ENCODE results near the gene VASH2.

DNA sequence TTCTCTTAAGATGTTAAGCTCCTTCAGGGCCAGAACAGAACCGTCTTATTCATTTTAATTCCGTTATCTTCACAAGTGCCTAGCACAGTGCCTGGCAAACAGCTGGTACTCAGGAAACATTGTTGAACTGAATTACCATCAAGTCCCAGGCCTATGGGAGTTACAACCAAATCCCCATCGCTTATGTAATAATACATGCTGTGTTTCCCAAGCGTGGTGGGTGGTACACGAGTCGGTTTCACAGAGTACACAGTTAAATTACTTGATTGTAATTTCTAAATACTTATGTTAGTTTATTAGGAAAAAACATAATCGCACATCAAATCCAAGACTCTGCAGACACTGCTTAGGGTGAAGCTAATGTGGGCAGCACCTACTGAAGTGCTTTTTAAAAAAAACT is 64.3 kb downstream of the VASH2 start:
- TF ChIP-seq, protein P1, sequence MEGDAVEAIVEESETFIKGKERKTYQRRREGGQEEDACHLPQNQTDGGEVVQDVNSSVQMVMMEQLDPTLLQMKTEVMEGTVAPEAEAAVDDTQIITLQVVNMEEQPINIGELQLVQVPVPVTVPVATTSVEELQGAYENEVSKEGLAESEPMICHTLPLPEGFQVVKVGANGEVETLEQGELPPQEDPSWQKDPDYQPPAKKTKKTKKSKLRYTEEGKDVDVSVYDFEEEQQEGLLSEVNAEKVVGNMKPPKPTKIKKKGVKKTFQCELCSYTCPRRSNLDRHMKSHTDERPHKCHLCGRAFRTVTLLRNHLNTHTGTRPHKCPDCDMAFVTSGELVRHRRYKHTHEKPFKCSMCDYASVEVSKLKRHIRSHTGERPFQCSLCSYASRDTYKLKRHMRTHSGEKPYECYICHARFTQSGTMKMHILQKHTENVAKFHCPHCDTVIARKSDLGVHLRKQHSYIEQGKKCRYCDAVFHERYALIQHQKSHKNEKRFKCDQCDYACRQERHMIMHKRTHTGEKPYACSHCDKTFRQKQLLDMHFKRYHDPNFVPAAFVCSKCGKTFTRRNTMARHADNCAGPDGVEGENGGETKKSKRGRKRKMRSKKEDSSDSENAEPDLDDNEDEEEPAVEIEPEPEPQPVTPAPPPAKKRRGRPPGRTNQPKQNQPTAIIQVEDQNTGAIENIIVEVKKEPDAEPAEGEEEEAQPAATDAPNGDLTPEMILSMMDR (IDR thresholded peaks at IDR 0.05; ENCODE audit: low read length): no peak
- no peak for TF ChIP-seq EZH2 (IDR thresholded peaks at IDR 0.05; ENCODE audit: borderline replicate concordance, low read length)

Measured in OCI-LY1 (cell line).